ENCODE measurements around the gene CCDC9.
"Not testable (repeated sequence)": the region's sequence is repeated elsewhere in the genome, so short reads cannot be mapped to it uniquely, and the experiment has no call there.

The CCDC9 gene

DNA sequence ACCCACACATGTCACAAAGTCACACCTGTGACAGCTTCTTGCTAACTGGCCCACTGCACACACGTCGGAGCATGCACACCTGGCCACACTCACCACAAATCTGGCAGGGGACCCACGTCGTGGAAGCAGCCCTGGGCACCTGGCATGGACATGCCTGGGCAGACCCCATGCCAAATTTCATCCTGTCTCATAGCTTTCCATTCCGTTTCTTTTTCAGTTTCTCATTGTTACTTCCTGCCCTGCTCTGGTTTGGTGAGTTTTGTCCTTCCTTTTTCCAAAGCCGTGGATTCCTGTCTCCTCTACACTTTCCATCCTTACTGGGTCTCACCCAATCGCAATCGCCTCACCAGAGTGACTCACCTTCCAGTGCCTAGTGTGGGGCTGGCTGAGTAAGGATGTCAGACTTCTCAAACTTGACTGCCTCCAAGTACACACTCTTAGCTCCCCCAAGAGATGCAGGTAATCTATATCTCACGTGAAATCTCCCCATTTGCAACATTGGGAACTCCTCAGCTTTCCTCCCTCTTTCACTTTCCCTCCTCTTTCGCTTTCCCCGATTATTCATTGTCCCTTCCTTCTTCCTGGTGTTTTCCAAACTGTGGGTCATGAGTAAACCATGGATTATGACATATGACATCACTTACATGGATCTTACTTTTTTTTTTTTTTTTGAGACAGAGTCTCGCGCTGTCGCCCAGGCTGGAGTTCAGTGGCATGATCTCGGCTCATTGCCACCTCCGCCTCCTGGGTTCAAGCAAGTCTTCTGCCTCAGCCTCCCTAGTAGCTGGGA lies 23.7 kb upstream of the CCDC9 start:
- DNase-seq = no peak

DNA sequence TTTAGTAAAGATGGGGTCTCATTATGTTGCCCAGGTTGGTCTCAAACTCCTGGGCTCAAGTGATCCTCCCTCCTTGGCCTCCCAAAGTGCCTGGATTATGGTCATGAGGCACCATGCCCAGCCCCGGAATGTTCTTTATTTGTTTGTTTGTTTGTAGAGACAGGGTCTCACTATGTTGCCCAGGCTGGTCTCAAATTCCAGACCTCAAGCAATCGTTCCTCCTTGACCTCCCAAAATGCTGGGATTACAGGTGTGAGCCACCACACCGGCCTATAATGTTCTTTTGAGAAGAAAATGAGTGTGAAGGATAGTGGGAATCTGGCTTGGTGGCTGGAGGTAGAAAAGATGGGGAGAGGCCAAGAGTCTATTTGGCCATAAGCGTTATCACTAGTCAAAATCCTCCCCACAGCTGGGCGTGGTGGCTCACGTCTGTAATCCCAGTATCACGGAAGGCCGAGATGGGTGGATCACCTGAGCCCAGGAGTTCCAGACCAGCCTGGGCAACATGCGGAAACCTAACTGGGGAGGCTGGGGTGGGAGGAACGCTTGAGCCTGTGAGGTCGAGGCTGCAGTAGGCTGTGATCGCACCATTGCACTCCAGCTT lies 20.2 kb upstream of the CCDC9 start:
- no peak for DNase-seq

DNA sequence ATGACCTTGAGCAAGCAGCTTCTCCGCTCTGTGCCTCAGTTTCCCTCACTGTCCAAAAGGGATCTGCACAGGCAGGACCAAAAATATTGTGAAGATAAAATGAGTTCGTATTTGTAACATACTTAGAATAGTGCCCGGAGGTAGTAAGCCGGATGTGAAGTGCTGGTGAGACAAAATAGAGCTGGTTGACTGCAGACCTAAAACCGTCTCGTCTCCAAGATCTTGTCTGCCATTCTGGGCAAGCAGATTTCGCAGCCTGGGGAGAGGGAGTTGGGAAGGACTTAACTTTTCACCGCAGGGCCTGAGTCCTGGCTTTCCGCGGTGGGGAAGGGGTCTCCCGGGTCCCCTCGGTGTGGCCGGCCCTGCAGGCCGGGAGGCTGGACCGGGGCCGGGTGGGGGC lies 17.2 kb upstream of the CCDC9 start:
- DNase-seq = no peak

DNA sequence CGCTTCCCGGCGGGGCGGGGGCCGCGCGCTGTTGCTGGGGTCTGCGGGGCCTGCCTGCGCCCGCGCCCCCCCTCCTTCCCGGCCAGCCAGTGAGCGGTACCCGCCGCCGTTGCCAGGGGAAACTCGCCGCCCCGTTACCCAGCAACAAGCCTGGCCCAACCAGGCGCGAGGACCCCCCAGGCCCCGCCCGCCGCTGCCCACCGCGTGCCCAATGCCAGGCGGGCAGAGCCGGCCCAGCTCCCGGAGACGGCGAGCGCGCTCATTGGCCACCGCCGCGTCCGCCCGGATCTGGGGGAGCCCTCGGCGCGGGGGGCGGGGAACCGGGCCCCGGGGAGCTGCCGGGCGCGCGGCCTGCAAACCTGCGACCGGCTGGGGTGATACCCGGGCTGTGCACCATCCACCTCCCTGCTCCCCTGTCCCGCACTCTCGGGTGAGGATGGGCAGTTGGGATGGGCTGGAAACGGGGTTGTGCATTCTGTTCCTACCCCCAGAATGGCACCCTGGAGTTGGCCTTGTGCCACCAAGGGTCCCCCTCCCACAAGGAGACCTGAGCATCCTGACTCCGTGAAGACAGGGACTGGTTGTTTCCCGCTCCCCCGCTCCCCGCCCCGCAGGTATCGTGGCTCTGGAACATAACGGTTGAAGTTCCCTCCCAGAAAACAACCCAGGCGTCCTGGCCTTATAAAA lies 16.6 kb upstream of the CCDC9 start:
- peak; percentile 63 for DNase-seq

DNA sequence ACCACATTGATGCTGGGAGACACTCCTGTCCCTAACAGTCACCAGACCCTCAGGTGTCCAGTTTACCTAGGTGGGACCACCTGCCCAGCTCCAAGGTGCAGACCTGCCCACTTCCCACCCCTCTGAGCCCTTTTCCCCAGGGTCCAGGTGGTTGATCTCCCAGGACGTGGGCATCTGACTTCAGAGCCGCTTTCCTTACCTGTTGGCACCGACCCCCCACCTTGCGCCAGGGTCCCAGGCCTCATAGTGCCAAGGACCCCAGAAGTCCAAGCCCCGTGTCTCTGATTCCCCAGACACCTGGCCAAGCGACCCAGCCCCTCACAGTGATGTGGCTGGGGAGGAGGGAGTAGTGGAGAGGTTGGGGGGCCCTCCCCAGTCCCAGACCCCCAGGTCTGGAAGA lies 15.8 kb upstream of the CCDC9 start:
- no peak for DNase-seq

DNA sequence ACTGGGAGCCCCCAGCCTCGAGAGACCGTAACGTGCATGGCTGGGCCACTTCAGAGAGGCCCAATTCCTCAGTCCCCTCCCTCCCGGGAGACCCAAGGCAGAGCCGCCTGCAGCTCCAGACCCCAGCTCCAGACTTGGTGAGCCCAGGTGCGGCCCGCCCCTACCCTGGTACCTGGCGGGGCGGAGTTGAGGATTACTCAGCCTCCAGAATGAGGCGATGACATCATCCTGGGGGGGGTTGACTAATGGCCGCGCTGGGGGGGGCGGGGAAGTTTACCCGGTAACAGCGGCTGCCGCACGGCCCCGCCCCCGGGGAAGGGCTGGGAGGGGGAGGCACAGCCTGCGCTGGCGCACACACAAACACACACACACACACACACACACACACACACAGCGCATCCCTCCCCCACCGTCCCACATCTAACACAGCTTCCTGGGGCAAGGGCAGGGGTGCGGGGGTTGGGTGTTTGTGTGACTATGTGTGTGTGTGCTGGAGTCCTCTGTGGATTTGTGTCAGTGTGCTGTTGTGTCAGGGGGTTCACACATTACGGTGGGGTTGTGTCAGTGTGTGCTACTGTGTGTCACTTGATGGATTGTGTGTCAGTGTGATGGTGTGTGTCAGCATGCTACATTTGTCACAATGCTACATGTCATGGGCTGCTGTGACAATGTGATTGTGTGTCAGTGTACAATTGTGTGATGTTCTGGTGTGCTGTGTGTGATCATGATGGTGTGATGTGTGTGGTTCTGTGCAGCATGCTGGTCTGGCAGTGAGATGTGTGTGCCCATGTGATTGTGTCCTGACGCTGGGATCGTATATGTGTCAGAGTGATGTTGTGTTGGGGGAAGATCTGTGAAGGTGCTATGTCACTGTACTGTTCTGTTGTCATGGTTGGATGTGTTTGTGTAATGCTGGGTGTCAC lies 15.1 kb upstream of the CCDC9 start:
- peak; percentile 91 for DNase-seq

DNA sequence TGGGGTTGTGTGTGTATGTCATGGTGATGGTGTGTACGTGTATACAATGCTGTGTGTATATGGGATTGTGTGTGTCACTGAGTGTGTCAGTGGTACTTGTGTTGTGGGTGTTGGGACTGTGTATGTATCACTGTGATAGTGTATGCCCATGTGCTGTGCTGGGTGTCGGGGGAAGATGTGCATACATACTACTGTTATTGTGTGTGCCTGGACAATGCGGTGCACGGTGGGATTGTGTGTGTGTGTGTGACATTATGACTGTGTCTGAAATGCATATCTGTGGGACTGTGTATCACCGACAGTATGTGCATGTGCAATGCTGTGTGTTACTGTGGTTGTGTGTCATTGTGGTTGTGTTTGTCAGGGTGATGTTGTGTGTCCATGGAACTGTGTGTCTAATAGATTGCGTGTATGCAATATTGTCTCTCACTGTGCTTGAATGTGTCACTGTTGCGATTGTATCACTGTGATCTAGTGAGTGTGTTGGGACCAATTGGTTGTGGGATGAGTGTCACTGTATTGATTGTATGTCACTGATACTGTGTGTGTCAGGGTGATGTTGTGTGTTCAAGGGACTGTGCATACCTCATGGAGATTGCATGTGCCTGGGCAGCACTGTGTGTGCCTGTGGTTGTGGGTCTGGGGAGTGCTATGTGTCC lies 14.3 kb upstream of the CCDC9 start:
- no peak for DNase-seq

DNA sequence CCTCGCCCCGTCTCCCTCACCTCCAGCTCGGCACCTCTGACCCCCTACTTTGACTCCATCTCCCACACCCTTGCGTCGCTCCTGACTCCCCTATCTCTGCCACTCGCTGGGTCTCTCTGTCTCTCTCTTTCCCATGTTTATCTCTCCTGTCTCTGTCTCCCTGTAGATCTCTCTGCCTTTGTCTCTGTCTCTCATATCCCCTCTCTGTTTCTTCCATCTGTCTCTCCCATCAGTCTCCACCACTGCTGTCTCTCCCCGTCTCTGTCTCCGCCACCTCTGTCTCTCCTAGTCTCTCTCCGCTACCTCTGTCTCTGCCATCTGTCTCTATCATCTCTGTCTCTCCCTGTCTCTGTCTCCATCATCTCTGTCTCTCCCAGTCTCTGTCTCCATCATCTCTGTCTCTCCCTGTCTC lies 13.0 kb upstream of the CCDC9 start:
- DNase-seq = no peak

DNA sequence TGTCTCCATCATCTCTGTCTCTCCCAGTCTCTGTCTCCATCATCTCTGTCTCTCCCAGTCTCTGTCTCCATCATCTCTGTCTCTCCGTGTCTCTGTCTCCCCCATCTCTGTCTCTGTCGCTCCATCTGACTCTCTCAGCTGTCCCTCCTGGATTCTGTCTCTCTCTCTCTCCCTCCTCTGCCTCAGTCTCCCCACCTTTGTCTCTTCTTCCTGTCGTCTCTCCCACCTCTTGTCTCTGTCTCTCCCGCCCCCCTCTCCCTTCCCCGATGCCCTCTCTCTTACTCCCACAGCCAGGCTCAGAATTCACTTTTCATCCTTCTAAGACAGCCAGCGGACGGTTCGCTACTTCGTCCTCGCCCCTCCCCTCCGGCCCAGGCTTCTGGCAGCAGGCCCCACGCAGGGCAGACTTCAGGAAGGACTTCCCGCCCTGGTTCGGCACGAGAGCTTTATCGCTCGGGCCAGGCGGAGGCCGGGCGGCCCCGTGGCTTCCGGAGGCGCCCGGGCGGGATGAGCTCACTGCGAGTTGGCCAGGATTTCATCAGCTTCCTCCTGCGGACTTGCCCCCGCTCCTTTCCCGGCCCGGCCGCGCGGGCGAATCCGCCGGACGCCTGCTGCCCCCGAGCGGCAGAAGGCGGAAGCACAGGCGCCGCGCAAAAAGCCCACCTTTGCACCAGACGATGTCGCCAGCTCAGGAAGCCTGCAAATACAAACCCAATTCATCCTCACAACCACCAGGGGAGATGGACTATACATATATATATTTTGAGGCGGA lies 12.4 kb upstream of the CCDC9 start:
- DNase-seq = peak; percentile 90

DNA sequence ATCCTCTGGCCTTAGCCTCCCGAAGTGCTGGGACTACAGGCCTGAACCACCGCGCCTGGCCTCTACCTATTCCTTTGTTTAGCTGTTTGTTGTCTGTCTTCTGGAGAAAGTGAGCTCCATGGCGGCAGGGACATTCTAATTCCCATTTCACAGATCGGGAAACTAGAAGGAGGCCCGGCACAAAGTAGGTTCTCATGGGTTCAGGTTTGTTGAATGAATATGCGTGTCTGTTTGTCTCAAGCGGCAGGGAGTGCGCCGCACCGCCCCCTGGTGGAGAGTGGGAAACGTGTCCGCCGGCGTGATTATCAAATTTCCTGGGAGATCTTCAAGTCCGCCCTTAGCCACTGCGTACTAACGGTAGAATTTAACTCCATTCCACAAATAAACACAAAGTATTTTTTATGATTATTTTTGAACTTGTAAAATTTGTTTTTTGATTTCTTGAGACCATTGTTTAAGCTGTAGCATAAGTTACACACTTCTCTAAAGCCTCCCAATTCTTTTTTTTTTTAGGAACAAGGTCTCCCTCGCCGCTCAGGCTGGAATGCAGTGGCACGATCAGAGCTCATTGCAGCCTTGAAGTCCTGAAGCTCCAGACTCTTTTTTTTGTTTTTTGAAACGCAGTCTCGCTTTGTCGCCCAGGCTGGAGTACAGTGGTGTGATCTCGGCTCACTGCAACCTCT lies 8.9 kb upstream of the CCDC9 start:
- peak; percentile 81 for DNase-seq

DNA sequence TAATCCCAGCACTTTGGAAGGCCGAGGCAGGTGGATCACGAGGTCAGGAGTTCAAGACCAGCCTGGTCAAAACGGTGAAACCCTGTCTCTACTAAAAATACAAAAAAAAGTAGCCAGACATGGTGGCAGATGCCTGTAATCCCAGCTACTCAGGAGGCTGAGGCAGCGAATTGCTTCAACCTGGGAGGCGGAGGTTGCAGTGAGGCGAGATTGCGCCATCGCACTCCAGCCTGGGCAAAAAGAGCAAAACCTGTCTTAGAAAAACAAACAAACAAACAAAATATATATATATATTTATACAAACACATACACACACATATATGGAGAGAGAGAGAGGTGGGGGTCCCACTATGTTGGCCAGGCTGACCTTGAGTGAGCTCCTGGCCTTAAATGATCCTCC lies 3.3 kb upstream of the CCDC9 start:
- not testable (repeated sequence) for DNase-seq

DNA sequence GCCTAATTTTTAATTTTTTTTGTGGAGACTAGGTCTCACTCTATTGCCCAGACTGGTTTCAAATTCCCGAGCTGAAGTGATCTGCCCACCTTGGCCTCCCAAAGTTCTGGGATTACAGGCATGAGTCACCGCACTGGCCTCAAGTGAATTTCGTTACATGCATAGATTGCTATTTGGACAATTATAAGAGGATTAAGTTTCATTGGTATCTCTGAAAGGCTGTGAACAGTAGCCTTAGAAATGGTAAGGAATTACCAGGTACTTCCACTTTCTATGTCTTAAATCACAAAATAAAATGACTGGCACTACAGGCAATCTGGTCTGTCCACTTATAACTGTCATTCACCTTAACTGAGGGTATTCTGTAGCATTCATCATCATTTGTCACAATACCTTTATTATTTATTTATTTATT lies 2.9 kb upstream of the CCDC9 start:
- DNase-seq = no peak

DNA sequence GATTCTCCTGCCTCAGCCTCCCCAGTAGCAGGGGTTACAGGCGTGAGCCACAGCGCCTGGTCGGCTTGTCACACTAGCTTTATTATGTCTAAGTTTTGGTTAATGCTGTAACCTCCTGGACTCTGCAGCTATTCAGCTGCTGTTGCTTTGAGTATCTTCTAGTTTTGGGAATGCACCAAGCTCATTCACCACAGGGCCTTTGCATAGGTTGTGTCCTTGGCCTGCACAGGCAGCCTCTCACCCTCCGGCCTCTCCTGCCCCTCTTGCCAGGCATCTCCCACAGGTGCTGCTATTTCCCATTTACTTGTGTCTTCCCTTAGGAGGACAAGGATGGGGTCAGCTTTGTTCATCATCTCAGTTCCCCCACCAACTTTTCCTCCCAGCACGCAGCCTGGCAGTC lies 2.4 kb upstream of the CCDC9 start:
- DNase-seq = no peak

DNA sequence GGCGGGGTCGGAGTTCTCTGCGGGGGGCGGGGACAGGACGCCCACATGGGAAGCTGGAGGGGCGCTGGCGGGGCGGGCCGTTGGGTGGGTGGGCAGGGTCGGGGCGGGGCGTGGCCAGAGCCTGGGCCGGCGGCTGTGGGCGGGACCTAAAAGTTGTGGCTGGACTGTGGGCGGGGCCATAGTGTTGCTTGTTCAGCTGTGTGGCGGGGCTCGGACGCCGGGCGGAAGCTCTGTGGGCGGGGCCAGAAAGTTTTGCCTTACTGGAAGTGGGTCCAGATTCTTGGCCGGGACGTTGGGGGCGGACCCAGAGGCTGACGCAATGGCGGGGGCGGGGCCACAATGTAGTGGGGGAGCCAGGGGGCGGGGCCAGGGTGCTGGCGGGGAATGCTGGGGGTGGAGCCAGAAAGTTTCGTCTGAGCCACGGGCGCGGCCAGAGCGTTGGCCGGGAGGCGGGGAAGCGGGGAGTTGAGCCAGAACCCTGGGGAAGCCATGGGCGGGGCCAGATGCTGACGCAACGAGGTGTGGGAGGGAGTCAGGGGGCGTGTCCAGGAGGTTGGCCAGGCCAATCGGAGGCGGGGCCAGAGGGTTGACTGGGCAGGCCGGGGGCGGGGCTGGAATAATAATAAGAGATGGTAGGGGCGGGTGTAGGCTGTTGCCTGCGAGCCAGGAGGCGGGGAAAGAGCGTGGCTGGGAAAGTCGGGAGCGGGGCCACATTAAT lies 527 bp downstream of the CCDC9 start:
- DNase-seq = peak; percentile 99

DNA sequence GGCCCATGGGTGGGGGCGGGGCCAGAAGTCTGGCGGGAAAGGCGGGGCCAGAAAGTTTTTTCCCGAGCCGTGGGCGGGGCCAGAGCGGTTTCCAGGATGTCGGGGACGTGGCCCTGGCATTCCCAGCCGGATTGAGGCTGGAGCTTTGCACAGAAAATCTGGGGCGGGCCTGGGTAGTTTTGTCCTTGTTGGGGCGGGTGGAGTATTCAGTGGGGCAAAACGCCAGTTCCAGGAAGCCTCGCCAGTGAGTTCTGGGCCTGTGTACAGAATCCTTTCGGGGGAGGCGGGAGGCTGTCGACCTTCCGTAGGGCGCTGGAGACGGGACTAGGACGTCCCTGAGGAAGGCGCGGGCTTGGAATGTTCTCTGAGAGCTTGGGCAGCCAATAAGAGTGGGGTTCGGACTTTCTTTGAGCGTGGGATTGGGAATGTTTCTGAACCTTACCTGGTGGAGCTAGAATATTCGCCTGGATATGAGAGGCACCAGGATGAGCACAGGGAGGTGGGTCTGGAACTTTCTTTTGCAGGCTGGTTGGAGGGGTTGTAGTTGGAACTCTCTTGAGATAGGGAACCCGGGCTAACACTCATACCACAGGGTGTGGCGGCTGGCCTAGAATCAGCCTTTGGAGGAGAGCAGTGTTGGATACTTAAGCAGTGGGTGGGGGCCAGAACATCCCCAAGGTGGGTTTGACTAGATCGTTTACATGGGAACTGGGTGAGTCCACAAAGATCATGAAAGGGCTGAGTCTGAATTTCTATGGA lies 1.3 kb downstream of the CCDC9 start:
- no peak for DNase-seq

DNA sequence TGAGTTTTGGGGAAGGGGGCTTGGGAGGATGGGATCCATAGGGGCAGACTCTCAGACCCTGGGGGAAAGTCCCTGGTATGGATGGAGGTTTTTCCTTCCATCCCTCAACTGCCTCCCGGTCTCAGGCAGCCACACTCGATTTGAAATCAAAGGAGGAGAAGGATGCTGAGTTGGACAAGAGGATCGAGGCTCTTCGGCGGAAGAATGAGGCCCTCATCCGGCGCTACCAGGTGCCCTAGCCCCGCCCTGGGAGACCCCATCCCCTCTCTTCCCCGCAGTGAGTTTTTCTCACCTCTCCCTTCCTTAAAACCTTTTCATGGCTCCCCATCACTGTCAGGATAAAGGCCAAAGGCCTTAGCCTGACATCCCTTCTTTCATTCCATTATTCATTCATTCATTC lies 2.1 kb downstream of the CCDC9 start:
- DNase-seq = no peak

DNA sequence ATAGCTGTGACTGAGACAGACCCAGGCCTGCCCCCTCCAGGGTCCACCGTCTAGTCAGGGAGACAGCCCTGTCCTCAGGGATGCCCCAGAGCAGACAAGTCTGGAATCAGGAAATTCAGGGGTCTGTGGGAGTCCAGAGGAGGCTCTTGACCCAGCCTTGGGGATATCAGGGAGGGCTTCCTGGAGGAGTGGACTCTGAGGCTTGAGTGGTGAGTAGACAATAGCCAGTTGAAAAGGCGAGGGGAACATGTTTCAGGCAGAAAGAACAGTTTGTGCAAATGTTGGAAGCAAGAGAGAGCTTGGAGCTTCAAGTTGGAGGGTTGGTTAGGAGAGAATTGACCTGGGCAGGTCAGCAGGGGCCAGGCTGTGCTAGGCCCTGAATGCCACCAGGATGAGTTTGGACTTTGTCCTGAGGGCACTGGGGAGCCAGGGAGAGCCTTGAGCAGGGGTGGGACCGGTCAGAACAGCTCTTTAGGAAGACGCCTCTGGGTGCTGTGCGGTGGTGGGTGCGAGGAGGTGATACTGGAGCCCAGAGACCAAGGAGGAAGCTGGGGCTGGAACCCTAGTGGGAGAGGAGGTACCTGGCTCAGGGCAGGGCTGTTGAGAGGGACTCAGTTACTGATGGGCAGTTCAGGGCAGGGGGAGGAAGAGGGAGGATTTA lies 2.7 kb downstream of the CCDC9 start:
- DNase-seq = no peak

DNA sequence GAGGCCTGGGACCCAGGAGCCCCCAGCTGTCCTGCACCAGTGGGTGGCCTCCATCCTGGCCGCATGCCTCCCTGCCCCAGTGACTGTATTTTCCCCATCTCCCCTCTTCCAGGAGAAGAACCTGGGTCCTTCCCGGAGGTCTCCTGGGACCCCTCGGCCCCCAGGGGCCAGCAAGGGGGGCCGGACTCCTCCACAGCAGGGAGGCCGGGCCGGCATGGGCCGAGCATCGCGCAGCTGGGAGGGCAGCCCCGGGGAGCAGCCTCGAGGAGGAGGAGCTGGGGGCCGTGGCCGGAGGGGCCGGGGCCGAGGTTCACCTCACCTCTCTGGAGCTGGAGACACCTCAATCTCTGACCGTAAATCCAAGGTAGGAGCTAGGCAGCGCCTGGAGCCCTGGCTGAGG lies 4.2 kb downstream of the CCDC9 start:
- no peak for DNase-seq
